LNCAP (cell line): ENCODE data around the gene AP2A1.

Experiments
- CTCF ChIP-seq: fragments of 450-650 bp; IDR thresholded peaks from 2 replicates; pipeline ENCODE4 v1.5.1; 2017; ENCODE audit warnings: mild to moderate bottlenecking

The AP2A1 gene

GRCh38 chr19:49856574-49857021, 89.8 kb downstream of the AP2A1 start:
- TF ChIP-seq CTCF, result no peak
